ENCODE measurements around the gene MPG. TPM values are rescaled to one million over a fixed set of nuclear protein-coding genes. Genes with fewer than 3 reads are reported as not detected.
"Not testable (repeated sequence)": the region's sequence is repeated elsewhere in the genome, so short reads cannot be mapped to it uniquely, and the experiment has no call there.

MPG gene
- total RNA-seq, 2 experiments from 2014 or later: 47.0 to 57.0 TPM

- Mint-ChIP-seq H3K27me3 (no peaks in the 10 kb centered on the region), H3K27ac (no peak overlapping the region), H3K4me1 (no peaks in the 10 kb centered on the region), H3K9me3 (ENCODE audit: low read depth) (no peaks in the 10 kb centered on the region), H3K36me3 (ENCODE audit: low read depth) (peaks cover 23% of the 10 kb centered on the region), H3K4me3 (no peak overlapping the region)
- ATAC-seq (no peak), DNase-seq (no peak)
- intact Hi-C loops (cut with DNase I, micrococcal nuclease): no loop called here
- POLR2A ChIA-PET: no interaction called here
- CTCF ChIA-PET: interaction anchor here (0.6 to 1.4 kb wide), 3 partner anchors 23 to 73 kb away, joined by 3 to 5 read pairs (median 3); partner anchors contain the start of genes POLR3K and SNRNP25
Observed at GRCh38 chr16:119295-119694, 41.3 kb downstream of the MPG start.

DNA sequence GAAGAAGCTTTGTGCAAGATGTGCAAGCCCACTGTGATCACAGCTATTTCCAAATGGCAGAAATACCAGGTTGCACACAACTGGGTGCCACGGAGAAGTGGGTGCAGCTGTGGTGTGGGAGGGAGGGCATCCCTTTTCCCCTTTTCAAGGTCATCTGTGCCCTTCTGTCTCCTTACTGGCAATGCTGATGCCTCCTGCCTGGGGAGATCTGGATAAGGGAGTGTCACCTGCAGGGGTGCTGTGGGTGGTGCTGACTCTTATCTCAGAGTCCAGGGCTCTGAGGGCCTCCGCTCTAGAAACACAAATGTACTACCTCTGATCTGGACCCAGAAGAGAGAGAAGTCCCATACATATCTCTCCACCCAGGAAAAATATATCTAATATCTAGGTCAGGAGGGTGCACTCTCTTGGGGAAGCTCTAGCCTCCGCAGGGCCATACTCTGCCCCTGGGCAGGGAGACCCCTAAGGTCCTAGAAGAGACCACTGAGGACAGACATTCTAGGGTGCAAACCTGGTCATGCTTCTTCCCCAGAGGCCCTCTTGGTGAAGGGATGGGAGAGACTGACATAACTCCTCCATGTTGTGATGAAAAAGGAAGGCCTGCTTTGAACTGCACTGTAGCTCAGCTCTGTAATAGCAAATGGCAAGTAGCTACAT is 41.9 kb downstream of the MPG start:
- no peaks in the 10 kb centered on the region for H3K27me3 Mint-ChIP-seq
- ChIA-PET POLR2A (no interaction called here), CTCF (interaction anchor here (0.6 to 1.2 kb wide), 3 partner anchors 13 to 37 kb away, joined by 3 to 6 read pairs (median 3); no protein-coding TSS in a partner anchor)
- H3K36me3 Mint-ChIP-seq (ENCODE audit: low read depth): peaks cover 24% of the 10 kb centered on the region
- DNase-seq (no peak), ATAC-seq (no peak)
- intact Hi-C loops (cut with DNase I, micrococcal nuclease): no loop called here
- no peak overlapping the region for H3K4me3 Mint-ChIP-seq
- no peak overlapping the region for H3K27ac Mint-ChIP-seq
- H3K4me1 Mint-ChIP-seq: no peaks in the 10 kb centered on the region
- H3K9me3 Mint-ChIP-seq (ENCODE audit: low read depth): no peaks in the 10 kb centered on the region

DNA sequence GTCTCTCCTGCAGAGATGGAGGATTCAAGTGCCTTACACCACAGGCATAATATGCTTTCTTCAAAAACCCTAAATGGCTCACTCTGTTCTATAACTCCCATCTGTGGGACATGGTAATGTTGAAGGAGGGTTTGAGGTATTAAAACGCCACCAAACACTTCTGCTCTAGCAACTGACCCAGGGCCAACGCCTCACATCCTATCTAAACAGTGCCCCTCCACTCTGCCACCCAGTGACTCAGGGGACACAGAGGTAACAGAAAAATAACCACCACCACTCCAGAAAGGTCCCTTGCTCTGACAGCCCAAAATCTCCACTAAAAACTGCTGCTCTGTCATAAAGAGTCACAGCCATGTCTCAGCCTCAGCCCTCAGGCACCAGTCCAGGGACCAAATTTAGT is 42.7 kb downstream of the MPG start:
- ChIA-PET CTCF (interaction anchor here (1.2 kb wide), 1 partner anchor 14 kb away, joined by 6 read pairs; no protein-coding TSS in a partner anchor), POLR2A (no interaction called here)
- Mint-ChIP-seq H3K27ac (no peak overlapping the region), H3K36me3 (ENCODE audit: low read depth) (peaks cover 21% of the 10 kb centered on the region), H3K4me1 (no peaks in the 10 kb centered on the region), H3K4me3 (no peak overlapping the region), H3K27me3 (no peaks in the 10 kb centered on the region), H3K9me3 (ENCODE audit: low read depth) (no peaks in the 10 kb centered on the region)
- intact Hi-C loops (cut with DNase I, micrococcal nuclease): no loop called here
- ATAC-seq (no peak), DNase-seq (no peak)

DNA sequence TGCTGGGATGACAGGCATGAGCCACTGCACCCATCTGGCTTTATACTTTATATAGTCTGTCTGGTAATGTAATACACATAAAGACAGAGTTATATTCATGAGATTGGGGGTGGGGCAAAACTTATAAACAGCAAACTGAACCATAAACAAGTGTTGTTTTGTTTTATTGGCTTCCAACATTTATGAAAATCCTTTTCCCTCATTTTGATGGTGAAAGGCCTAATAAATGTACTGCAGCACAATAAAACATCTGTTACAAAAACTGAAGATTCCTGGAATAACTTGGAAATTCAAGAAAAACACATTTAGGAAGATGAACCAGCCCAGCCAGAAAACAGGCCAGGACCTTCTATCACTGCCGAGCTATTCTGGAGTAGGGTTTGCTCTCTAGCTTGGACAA is 44.3 kb downstream of the MPG start:
- Mint-ChIP-seq H3K27me3 (no peaks in the 10 kb centered on the region), H3K9me3 (ENCODE audit: low read depth) (no peaks in the 10 kb centered on the region), H3K36me3 (ENCODE audit: low read depth) (peaks cover 17% of the 10 kb centered on the region), H3K4me3 (no peak overlapping the region), H3K4me1 (no peaks in the 10 kb centered on the region), H3K27ac (no peak overlapping the region)
- POLR2A ChIA-PET: no interaction called here
- intact Hi-C loops (cut with DNase I, micrococcal nuclease): no loop called here
- CTCF ChIA-PET: no interaction called here
- no peak for ATAC-seq
- no peak for DNase-seq

GRCh38 chr16:123558-124350 is 45.7 kb downstream of the MPG start:
- H3K4me3 Mint-ChIP-seq; POLR2A ChIA-PET; H3K4me1 Mint-ChIP-seq; DNase-seq; intact Hi-C loops (cut with DNase I, micrococcal nuclease); CTCF ChIA-PET; H3K9me3 Mint-ChIP-seq (ENCODE audit: low read depth); H3K27ac Mint-ChIP-seq; ATAC-seq; H3K27me3 Mint-ChIP-seq: not testable (repeated sequence)
- H3K36me3 Mint-ChIP-seq (ENCODE audit: low read depth): peaks cover 12% of the 10 kb centered on the region

DNA sequence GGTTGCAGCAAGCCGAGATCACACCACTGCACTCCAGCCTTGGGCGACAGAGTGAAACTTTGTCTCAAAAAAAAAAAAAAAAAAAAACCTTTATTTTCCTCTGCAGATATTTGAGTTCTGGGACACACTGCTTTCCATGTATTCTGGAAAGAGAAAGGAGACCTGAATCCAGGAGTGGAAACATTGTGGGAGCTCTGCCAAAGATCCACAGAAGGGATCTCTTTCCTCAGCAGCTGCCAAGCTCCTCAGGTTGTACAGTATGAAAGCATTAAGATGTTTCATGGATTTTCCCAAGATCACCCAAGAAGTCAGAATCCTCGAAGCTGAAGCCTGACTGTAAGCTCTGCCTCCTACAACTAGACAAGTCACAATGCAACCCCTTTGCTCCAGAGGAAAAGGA is 47.0 kb downstream of the MPG start:
- POLR2A ChIA-PET: no interaction called here
- no peaks in the 10 kb centered on the region for H3K9me3 Mint-ChIP-seq (ENCODE audit: low read depth)
- peaks cover 12% of the 10 kb centered on the region for H3K36me3 Mint-ChIP-seq (ENCODE audit: low read depth)
- ATAC-seq (no peak), DNase-seq (no peak)
- intact Hi-C loops (cut with DNase I, micrococcal nuclease): no loop called here
- H3K27ac Mint-ChIP-seq: no peak overlapping the region
- CTCF ChIA-PET: interaction anchor here (0.8 to 1.0 kb wide), 3 partner anchors 8 to 80 kb away, joined by 3 to 8 read pairs (median 4); no protein-coding TSS in a partner anchor
- no peaks in the 10 kb centered on the region for H3K27me3 Mint-ChIP-seq
- H3K4me1 Mint-ChIP-seq: peaks cover 11% of the 10 kb centered on the region
- no peak overlapping the region for H3K4me3 Mint-ChIP-seq

- POLR2A ChIA-PET: no interaction called here
- no peak for ATAC-seq
Observed at GRCh38 chr16:129075-129474, 51.0 kb downstream of the MPG start.

GRCh38 chr16:130533-131173 is 52.6 kb downstream of the MPG start:
- H3K36me3 Mint-ChIP-seq (ENCODE audit: low read depth): peaks cover 13% of the 10 kb centered on the region
- DNase-seq (no peak), ATAC-seq (no peak)
- ChIA-PET POLR2A (no interaction called here), CTCF (interaction anchor here (0.9 kb wide), 1 partner anchor 14 kb away, joined by 3 read pairs; no protein-coding TSS in a partner anchor)
- intact Hi-C loops (cut with DNase I, micrococcal nuclease): no loop called here
- H3K4me3 Mint-ChIP-seq: no peak overlapping the region
- no peaks in the 10 kb centered on the region for H3K9me3 Mint-ChIP-seq (ENCODE audit: low read depth)
- H3K27me3 Mint-ChIP-seq: no peaks in the 10 kb centered on the region
- peaks cover 36% of the 10 kb centered on the region for H3K4me1 Mint-ChIP-seq
- H3K27ac Mint-ChIP-seq: no peak overlapping the region

More at GRCh38 chr16:129075-129474, 51.0 kb downstream of the MPG start:
- Mint-ChIP-seq H3K4me3 (no peak overlapping the region), H3K27me3 (no peaks in the 10 kb centered on the region), H3K9me3 (ENCODE audit: low read depth) (no peaks in the 10 kb centered on the region), H3K4me1 (peaks cover 26% of the 10 kb centered on the region), H3K27ac (no peak overlapping the region), H3K36me3 (ENCODE audit: low read depth) (peaks cover 10% of the 10 kb centered on the region)
- CTCF ChIA-PET: interaction anchor here (1.6 kb wide), 1 partner anchor 22 kb away, joined by 6 read pairs; no protein-coding TSS in a partner anchor
- no peak for DNase-seq
- intact Hi-C loops (cut with DNase I, micrococcal nuclease): no loop called here

GRCh38 chr16:132120-132519 is 54.1 kb downstream of the MPG start:
- no peak for DNase-seq
- intact Hi-C loops (cut with DNase I, micrococcal nuclease): no loop called here
- Mint-ChIP-seq H3K36me3 (ENCODE audit: low read depth) (peaks cover 18% of the 10 kb centered on the region), H3K4me3 (no peak overlapping the region), H3K27me3 (no peaks in the 10 kb centered on the region), H3K9me3 (ENCODE audit: low read depth) (no peaks in the 10 kb centered on the region), H3K4me1 (peaks cover 43% of the 10 kb centered on the region), H3K27ac (no peak overlapping the region)
- no peak for ATAC-seq
- ChIA-PET POLR2A (no interaction called here), CTCF (interaction anchor here (0.6 to 3.1 kb wide), 4 partner anchors 7 to 35 kb away, joined by 3 to 14 read pairs (median 4); no protein-coding TSS in a partner anchor)

GRCh38 chr16:133716-134115 is 55.7 kb downstream of the MPG start:
- ChIA-PET CTCF (interaction anchor here (0.8 to 3.1 kb wide), 4 partner anchors 9 to 47 kb away, joined by 3 to 14 read pairs (median 4); partner anchors contain the start of gene HBQ1), POLR2A (interaction anchor here (1.1 kb wide), 1 partner anchor 26 kb away, joined by 3 read pairs; no protein-coding TSS in a partner anchor)
- no peak for ATAC-seq
- Mint-ChIP-seq H3K9me3 (ENCODE audit: low read depth) (no peaks in the 10 kb centered on the region), H3K4me1 (peaks cover 44% of the 10 kb centered on the region), H3K4me3 (no peak overlapping the region), H3K36me3 (ENCODE audit: low read depth) (peaks cover 18% of the 10 kb centered on the region), H3K27ac (no peak overlapping the region), H3K27me3 (no peaks in the 10 kb centered on the region)
- no peak for DNase-seq
- intact Hi-C loops (cut with DNase I, micrococcal nuclease): no loop called here
